Mesothelial cell of epicardium (in vitro differentiated cells): ENCODE measurements around the gene C6orf163. TPM values are rescaled to one million over a fixed set of nuclear protein-coding genes. Genes with fewer than 3 reads are reported as not detected.

ENCODE experiments used
- DNase-seq, 2 experiments: peaks; one replicate each; pipeline ENCODE4 v3.0.0; 2021; ENCODE audit warnings: low spot score in 2 of 2; ENCODE audit not compliant: unreplicated experiment in 2 of 2
- H3K27ac Mint-ChIP-seq: 2 replicates; pipeline ENCODE4 v1.8.0; 2021; ENCODE audit warnings: mixed read lengths
- H3K27me3 Mint-ChIP-seq: 2 replicates; pipeline ENCODE4 v1.8.0; 2021; ENCODE audit warnings: low read depth, mixed read lengths
- H3K36me3 Mint-ChIP-seq: 2 replicates; pipeline ENCODE4 v1.8.0; 2021; ENCODE audit warnings: mixed read lengths
- H3K4me1 Mint-ChIP-seq: 2 replicates; pipeline ENCODE4 v1.8.0; 2021; ENCODE audit warnings: mixed read lengths
- H3K4me3 Mint-ChIP-seq: 2 replicates; pipeline ENCODE4 v1.8.0; 2021; ENCODE audit warnings: mild to moderate bottlenecking, moderate library complexity, mixed read lengths
- H3K9me3 Mint-ChIP-seq: 2 replicates; pipeline ENCODE4 v1.8.0; 2021; ENCODE audit warnings: mixed read lengths
- CTCF ChIP-seq: fragments of 200-600 bp; sonication (generic); IDR thresholded peaks from one replicate; pipeline ENCODE4 v1.5.0; 2021; ENCODE audit warnings: antibody characterized with exemption; ENCODE audit not compliant: unreplicated experiment
- total RNA-seq: library from RNA; stranded (reverse); gene quantifications from 3 replicates; pipeline ENCODE4 v1.2.1, GENCODE V29; 2021

The C6orf163 gene
- total RNA-seq, 1 donor from 2014 or later = 10.0 TPM

GRCh38 chr6:87333591-87334181 is 10.9 kb upstream of the C6orf163 start:
- Mint-ChIP-seq H3K4me1 (peaks cover 31% of the 10 kb centered on the region), H3K9me3 (no peaks in the 10 kb centered on the region), H3K36me3 (peaks cover 12% of the 10 kb centered on the region), H3K4me3 (no peak overlapping the region), H3K27ac (peak overlapping the region; percentile 23), H3K27me3 (no peaks in the 10 kb centered on the region)
- DNase-seq = no peak
- TF ChIP-seq CTCF = no peak

GRCh38 chr6:87334683-87335082 is 9.9 kb upstream of the C6orf163 start:
- peaks cover 37% of the 10 kb centered on the region for H3K4me1 Mint-ChIP-seq
- no peaks in the 10 kb centered on the region for H3K27me3 Mint-ChIP-seq
- H3K9me3 Mint-ChIP-seq = no peaks in the 10 kb centered on the region

GRCh38 chr6:87336367-87336766 is 8.2 kb upstream of the C6orf163 start:
- Mint-ChIP-seq H3K9me3 (no peaks in the 10 kb centered on the region), H3K4me3 (no peak overlapping the region)
- no peak for DNase-seq

More at GRCh38 chr6:87334683-87335082, 9.9 kb upstream of the C6orf163 start:
- no peak overlapping the region for H3K27ac Mint-ChIP-seq
- no peak for DNase-seq
- TF ChIP-seq CTCF = no peak
- H3K36me3 Mint-ChIP-seq = peaks cover 5% of the 10 kb centered on the region
- H3K4me3 Mint-ChIP-seq = no peak overlapping the region

GRCh38 chr6:87340230-87340629 is 4.4 kb upstream of the C6orf163 start:
- Mint-ChIP-seq H3K4me1 (peaks cover 63% of the 10 kb centered on the region), H3K4me3 (no peak overlapping the region), H3K9me3 (no peaks in the 10 kb centered on the region), H3K27me3 (no peaks in the 10 kb centered on the region), H3K36me3 (no peaks in the 10 kb centered on the region), H3K27ac (no peak overlapping the region)
- no peak for TF ChIP-seq CTCF
- DNase-seq = no peak

More at GRCh38 chr6:87336367-87336766, 8.2 kb upstream of the C6orf163 start:
- Mint-ChIP-seq H3K36me3 (peaks cover 5% of the 10 kb centered on the region), H3K27ac (peak overlapping the region; percentile 67), H3K4me1 (peaks cover 44% of the 10 kb centered on the region), H3K27me3 (no peaks in the 10 kb centered on the region)
- TF ChIP-seq CTCF = no peak

GRCh38 chr6:87341158-87341557 is 3.5 kb upstream of the C6orf163 start:
- no peak overlapping the region for H3K27ac Mint-ChIP-seq
- H3K36me3 Mint-ChIP-seq = no peaks in the 10 kb centered on the region
- no peak for TF ChIP-seq CTCF
- H3K27me3 Mint-ChIP-seq = no peaks in the 10 kb centered on the region
- H3K4me1 Mint-ChIP-seq = peaks cover 60% of the 10 kb centered on the region
- no peak overlapping the region for H3K4me3 Mint-ChIP-seq
- DNase-seq = no peak
- H3K9me3 Mint-ChIP-seq = no peaks in the 10 kb centered on the region
